Endothelial cell of umbilical vein (primary cell): ENCODE results near the gene RASAL2. TPM values are rescaled to one million over a fixed set of nuclear protein-coding genes. Genes with fewer than 3 reads are reported as not detected.

Experiments
- BruUV-seq: library from RNA; stranded (reverse); fragments of 400-500 nt; replicated peaks from 2 replicates; lab custom pipeline; 2021; lab: Mats Ljungman, UMichigan
- CTCF ChIA-PET: fragments of 300-600, 350-600 bp; sonication (Branson Sonifier 250); formaldehyde crosslinking; loops from one replicate; lab custom pipeline; 2021; ENCODE audit warnings: antibody characterized with exemption, inconsistent platforms; lab: Charles Lee
- POLR2A ChIA-PET: fragments of 300-600, 350-600 bp; sonication (Branson Sonifier 250); formaldehyde crosslinking; loops from one replicate; lab custom pipeline; 2021; ENCODE audit warnings: antibody characterized with exemption, inconsistent platforms; lab: Charles Lee
- DNase-seq: peaks from one replicate; pipeline ENCODE4 v3.0.0-alpha.2; 2011; ENCODE audit warnings: low read depth, low spot score
- FAIRE-seq: peaks from 2 replicates; lab custom pipeline; 2011; peaks lifted over from hg19 to GRCh38; lab: Jason Lieb, UNC
- H2AFZ ChIP-seq: 2 replicates; pipeline ENCODE4 v1.6.0; 2012; ENCODE audit warnings: low read depth, low read length, control low read depth, inconsistent platforms
- H3K27ac ChIP-seq: 2 replicates; pipeline ENCODE4 v1.5.1; 2011; ENCODE audit warnings: low read depth, mild to moderate bottlenecking, control low read depth, low read length, moderate library complexity; ENCODE audit not compliant: insufficient read depth
- H3K27me3 ChIP-seq, 2 experiments: 2 replicates each; pipeline versions ENCODE4 v1.6.0 to v1.6.1; 2011; ENCODE audit warnings: low read length in 2 of 2, mixed read lengths in 1 of 2; ENCODE audit not compliant: control insufficient read depth in 2 of 2, insufficient read depth in 2 of 2
- H3K36me3 ChIP-seq, 2 experiments: 2 replicates in 1 of 2; 3 replicates in 1 of 2; pipeline ENCODE4 v1.5.1; 2011; ENCODE audit warnings: low read length in 2 of 2, mild to moderate bottlenecking in 1 of 2, moderate library complexity in 1 of 2; ENCODE audit not compliant: control insufficient read depth in 2 of 2, insufficient read depth in 2 of 2; ENCODE audit errors: extremely low read depth in 1 of 2
- H3K4me1 ChIP-seq: 3 replicates; pipeline ENCODE4 v1.5.1; 2011; ENCODE audit warnings: mild to moderate bottlenecking, low read length; ENCODE audit not compliant: control insufficient read depth, insufficient read depth; ENCODE audit errors: extremely low read depth
- H3K4me2 ChIP-seq: 2 replicates; pipeline ENCODE4 v1.6.1; 2011; ENCODE audit warnings: low read length, control low read depth, mixed read lengths; ENCODE audit not compliant: insufficient read depth
- H3K4me3 ChIP-seq, 3 experiments: fragments of 200-600 bp in 1 of 3; sonication (generic), shearing (Covaris generic) in 1 of 3; replicated peaks in 1 of 3; 2 replicates each; pipeline ENCODE4 v1.5.1; 2011 to 2016; ENCODE audit warnings: control low read depth in 3 of 3, low read length in 3 of 3, mild to moderate bottlenecking in 2 of 3, inconsistent platforms in 1 of 3, low read depth in 1 of 3, moderate library complexity in 1 of 3; ENCODE audit not compliant: insufficient read depth in 1 of 3
- H3K79me2 ChIP-seq: 2 replicates; pipeline ENCODE4 v1.6.0; 2012; ENCODE audit warnings: low read length, inconsistent platforms; ENCODE audit not compliant: control insufficient read depth, insufficient read depth
- H3K9ac ChIP-seq: replicated peaks from 2 replicates; pipeline ENCODE3; 2011; ENCODE audit warnings: low read length, control low read depth; ENCODE audit not compliant: insufficient read depth; ENCODE audit errors: extremely low read depth
- H3K9me1 ChIP-seq: replicated peaks from 3 replicates; pipeline ENCODE4 v1.6.0; 2011; ENCODE audit warnings: mild to moderate bottlenecking, low read length; ENCODE audit not compliant: control insufficient read depth, insufficient read depth; ENCODE audit errors: extremely low read depth
- H3K9me3 ChIP-seq: replicated peaks from 2 replicates; pipeline ENCODE4 v1.5.1; 2012; ENCODE audit warnings: low read length, inconsistent platforms; ENCODE audit not compliant: control insufficient read depth, insufficient read depth
- H4K20me1 ChIP-seq: replicated peaks from 2 replicates; pipeline ENCODE3; 2011; ENCODE audit warnings: mild to moderate bottlenecking, low read length; ENCODE audit not compliant: control insufficient read depth, insufficient read depth; ENCODE audit errors: extremely low read depth
- FOS ChIP-seq: IDR thresholded peaks from 2 replicates; pipeline ENCODE4 v1.6.1; 2011; ENCODE audit warnings: mild to moderate bottlenecking, low read length, moderate library complexity, borderline replicate concordance; ENCODE audit not compliant: insufficient read depth
- dilution Hi-C: fragments of 300-500 bp; cut with MboI; formaldehyde crosslinking; loops from one replicate; pipeline ENCODE4 v1.15.0; 2019; ENCODE audit warnings: low sequenced_read_pairs; ENCODE audit not compliant: extremely low pct_ligation_motif_present
- intact Hi-C: fragments of 100-400 bp; cut with micrococcal nuclease; formaldehyde crosslinking; loops from one replicate; pipeline ENCODE4 v1.10.0; 2022
- polyA plus RNA-seq, 4 experiments: library from polyadenylated mRNA; depleted of rRNA in 3 of 4; stranded (reverse) in 3 of 4; unstranded in 1 of 4; fragments of >200 nt; gene quantifications; 2 replicates each; pipeline versions ENCODE4 v1.2.1 to v1.2.3, GENCODE V29; 2011 to 2012; ENCODE audit warnings: missing spikeins in 1 of 4
- total RNA-seq: library from RNA; stranded (reverse); gene quantifications from 2 replicates; pipeline ENCODE4 v1.2.3, GENCODE V29; 2021
- TF ChIP-seq, protein P1 (sequence below), 2 donors: IDR thresholded peaks; 1 replicate in 1 of 2; 2 replicates in 1 of 2; pipeline ENCODE4 v1.5.1; 2011; ENCODE audit warnings: low read length in 2 of 2, mild to moderate bottlenecking in 2 of 2, moderate library complexity in 2 of 2, control low read depth in 1 of 2, inconsistent platforms in 1 of 2, low read depth in 1 of 2; ENCODE audit not compliant: insufficient read depth in 1 of 2; ENCODE audit errors: extremely low read depth in 1 of 2
- TF ChIP-seq, protein P2 (sequence below): IDR thresholded peaks from 2 replicates; pipeline ENCODE4 v1.6.1; 2011; ENCODE audit not compliant: insufficient read depth, insufficient read length

RASAL2 gene
- total and polyA plus RNA-seq, 2 donors (not counting 3 experiments of a cell fraction or from before 2014, with no cell fraction given): 12.5 to 15.5 TPM

DNA sequence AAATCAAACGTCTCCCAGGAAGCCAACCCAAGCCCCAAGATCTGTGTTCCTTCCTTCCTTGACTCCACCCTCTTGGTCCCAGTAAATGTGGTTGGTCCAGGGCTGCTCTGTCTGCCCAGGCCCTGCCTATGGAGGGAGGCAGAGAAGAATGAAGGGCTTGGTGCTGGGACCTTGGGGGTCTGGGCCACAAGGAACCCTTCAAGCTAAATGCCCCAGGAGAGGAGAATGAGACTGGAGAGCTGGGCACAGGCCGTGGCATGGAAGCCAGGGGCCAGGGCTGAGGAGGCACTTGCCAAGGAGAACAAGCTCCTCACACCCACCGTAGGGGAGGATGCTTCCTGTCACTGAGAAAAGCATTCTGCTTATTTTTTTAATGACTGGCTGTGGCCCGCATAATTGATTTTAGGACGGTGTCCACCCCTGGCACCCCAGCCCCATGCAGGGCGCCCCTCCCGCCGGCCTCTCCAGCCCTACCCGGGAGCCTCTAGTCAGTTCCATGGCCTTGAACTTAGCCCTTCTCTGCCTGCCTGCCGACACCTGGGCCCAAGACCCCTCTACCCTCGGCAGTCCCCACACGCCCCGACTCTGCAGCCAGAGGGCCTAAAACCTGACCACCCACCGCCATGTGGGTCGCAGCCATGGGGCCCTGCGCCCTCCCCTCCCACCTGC lies 402.0 kb downstream of the RASAL2 start:
- TF ChIP-seq, protein P1, sequence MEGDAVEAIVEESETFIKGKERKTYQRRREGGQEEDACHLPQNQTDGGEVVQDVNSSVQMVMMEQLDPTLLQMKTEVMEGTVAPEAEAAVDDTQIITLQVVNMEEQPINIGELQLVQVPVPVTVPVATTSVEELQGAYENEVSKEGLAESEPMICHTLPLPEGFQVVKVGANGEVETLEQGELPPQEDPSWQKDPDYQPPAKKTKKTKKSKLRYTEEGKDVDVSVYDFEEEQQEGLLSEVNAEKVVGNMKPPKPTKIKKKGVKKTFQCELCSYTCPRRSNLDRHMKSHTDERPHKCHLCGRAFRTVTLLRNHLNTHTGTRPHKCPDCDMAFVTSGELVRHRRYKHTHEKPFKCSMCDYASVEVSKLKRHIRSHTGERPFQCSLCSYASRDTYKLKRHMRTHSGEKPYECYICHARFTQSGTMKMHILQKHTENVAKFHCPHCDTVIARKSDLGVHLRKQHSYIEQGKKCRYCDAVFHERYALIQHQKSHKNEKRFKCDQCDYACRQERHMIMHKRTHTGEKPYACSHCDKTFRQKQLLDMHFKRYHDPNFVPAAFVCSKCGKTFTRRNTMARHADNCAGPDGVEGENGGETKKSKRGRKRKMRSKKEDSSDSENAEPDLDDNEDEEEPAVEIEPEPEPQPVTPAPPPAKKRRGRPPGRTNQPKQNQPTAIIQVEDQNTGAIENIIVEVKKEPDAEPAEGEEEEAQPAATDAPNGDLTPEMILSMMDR (IDR thresholded peaks at IDR 0.05; ENCODE audit: extremely low read depth in 1 of 2, insufficient read depth in 1 of 2, low read depth in 1 of 2, low read length in 2 of 2): no peak
- TF ChIP-seq, protein P2, sequence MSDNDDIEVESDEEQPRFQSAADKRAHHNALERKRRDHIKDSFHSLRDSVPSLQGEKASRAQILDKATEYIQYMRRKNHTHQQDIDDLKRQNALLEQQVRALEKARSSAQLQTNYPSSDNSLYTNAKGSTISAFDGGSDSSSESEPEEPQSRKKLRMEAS: no peak
- TF ChIP-seq FOS: no peak
- dilution Hi-C loops (no loop called here), intact Hi-C loops (no loop called here)
- Histone ChIP-seq H3K27me3 (no peaks in the 10 kb centered on the region), H3K9me3 (no peaks in the 10 kb centered on the region), H3K9me1 (no peaks in the 10 kb centered on the region), H3K4me2 (no peak overlapping the region), H3K27ac (no peak overlapping the region), H2AFZ (no peak overlapping the region), H3K4me1 (no peaks in the 10 kb centered on the region), H4K20me1 (no peaks in the 10 kb centered on the region), H3K36me3 (no peaks in the 10 kb centered on the region), H3K9ac (no peak overlapping the region), H3K79me2 (no peaks in the 10 kb centered on the region), H3K4me3 (no peak overlapping the region)
- DNase-seq: no peak
- BruUV-seq: no TSS peak
- FAIRE-seq: no peak
- CTCF ChIA-PET: interaction anchor here (0.5 to 1.9 kb wide), 4 partner anchors 9 to 185 kb away, joined by 3 to 8 read pairs (median 4); no protein-coding TSS in a partner anchor
- POLR2A ChIA-PET: no interaction called here
